ENCODE measurements around the gene COL18A1. TPM values are rescaled to one million over a fixed set of nuclear protein-coding genes. Genes with fewer than 3 reads are reported as not detected.

Gene COL18A1
- total RNA-seq, 1 donor from 2014 or later: 52.6 TPM

GRCh38 chr21:45546636-45547544, 141.9 kb downstream of the COL18A1 start:
- Histone ChIP-seq H3K27me3 (no peaks in the 10 kb centered on the region), H3K9me3 (ENCODE audit: low read depth) (no peaks in the 10 kb centered on the region), H3K4me3 (no peak overlapping the region), H3K79me2 (ENCODE audit: low read depth) (peaks cover under 1% of the 10 kb centered on the region), H3K27ac (no peak overlapping the region), H3K9ac (no peak overlapping the region), H3K4me2 (no peak overlapping the region), H3F3A (ENCODE audit: low read depth) (no peaks in the 10 kb centered on the region), H4K20me1 (ENCODE audit: low read depth) (no peaks in the 10 kb centered on the region), H3K4me1 (peaks cover 15% of the 10 kb centered on the region), H2AFZ (replicated peaks) (no peak overlapping the region), H3K36me3 (no peaks in the 10 kb centered on the region)
- Mint-ChIP-seq H3K27ac (no peak overlapping the region), H3K4me1 (peaks cover 19% of the 10 kb centered on the region), H3K9me3 (no peaks in the 10 kb centered on the region), H3K36me3 (no peaks in the 10 kb centered on the region), H3K27me3 (ENCODE audit: insufficient read depth, low read depth) (peaks cover 15% of the 10 kb centered on the region), H3K4me3 (no peak overlapping the region)
- no peak for DNase-seq (ENCODE audit: low spot score)
- no peak for TF ChIP-seq EZH2 (IDR thresholded peaks at IDR 0.05)
- TF ChIP-seq, protein P1, sequence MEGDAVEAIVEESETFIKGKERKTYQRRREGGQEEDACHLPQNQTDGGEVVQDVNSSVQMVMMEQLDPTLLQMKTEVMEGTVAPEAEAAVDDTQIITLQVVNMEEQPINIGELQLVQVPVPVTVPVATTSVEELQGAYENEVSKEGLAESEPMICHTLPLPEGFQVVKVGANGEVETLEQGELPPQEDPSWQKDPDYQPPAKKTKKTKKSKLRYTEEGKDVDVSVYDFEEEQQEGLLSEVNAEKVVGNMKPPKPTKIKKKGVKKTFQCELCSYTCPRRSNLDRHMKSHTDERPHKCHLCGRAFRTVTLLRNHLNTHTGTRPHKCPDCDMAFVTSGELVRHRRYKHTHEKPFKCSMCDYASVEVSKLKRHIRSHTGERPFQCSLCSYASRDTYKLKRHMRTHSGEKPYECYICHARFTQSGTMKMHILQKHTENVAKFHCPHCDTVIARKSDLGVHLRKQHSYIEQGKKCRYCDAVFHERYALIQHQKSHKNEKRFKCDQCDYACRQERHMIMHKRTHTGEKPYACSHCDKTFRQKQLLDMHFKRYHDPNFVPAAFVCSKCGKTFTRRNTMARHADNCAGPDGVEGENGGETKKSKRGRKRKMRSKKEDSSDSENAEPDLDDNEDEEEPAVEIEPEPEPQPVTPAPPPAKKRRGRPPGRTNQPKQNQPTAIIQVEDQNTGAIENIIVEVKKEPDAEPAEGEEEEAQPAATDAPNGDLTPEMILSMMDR (IDR thresholded peaks at IDR 0.05): no peak
- no peak for TF ChIP-seq EZH2phosphoT487 (IDR thresholded peaks at IDR 0.05)

DNA sequence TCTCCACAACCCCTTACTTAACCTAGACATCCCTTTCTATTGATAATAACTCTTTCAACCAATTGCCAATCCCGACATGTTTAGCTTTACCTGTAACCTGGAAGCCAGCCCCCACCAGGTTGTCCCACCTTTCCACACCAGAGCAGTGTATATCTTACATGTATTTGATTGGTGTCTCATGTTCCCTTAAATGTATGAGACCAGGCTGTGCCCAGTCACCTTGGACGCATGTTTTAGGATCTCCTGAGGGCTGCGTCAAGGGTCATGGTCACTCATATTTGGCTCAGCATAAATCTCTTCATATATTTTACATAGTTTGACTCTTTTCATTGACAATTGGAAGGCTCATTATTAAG, 142.6 kb downstream of the COL18A1 start:
- DNase-seq (ENCODE audit: low spot score): no peak
- Histone ChIP-seq H3K9ac (no peak overlapping the region), H3K9me3 (ENCODE audit: low read depth) (no peaks in the 10 kb centered on the region), H4K20me1 (ENCODE audit: low read depth) (no peaks in the 10 kb centered on the region), H2AFZ (replicated peaks) (no peak overlapping the region), H3K36me3 (no peaks in the 10 kb centered on the region), H3K4me2 (no peak overlapping the region), H3K4me3 (no peak overlapping the region), H3K79me2 (ENCODE audit: low read depth) (no peaks in the 10 kb centered on the region), H3K27ac (no peak overlapping the region), H3K4me1 (peaks cover 15% of the 10 kb centered on the region), H3F3A (ENCODE audit: low read depth) (no peaks in the 10 kb centered on the region), H3K27me3 (no peaks in the 10 kb centered on the region)
- no peak overlapping the region for H3K4me3 Mint-ChIP-seq
- H3K27me3 Mint-ChIP-seq (ENCODE audit: insufficient read depth, low read depth): peaks cover 15% of the 10 kb centered on the region
- H3K27ac Mint-ChIP-seq: no peak overlapping the region
- no peaks in the 10 kb centered on the region for H3K9me3 Mint-ChIP-seq
- peaks cover 21% of the 10 kb centered on the region for H3K4me1 Mint-ChIP-seq
- no peaks in the 10 kb centered on the region for H3K36me3 Mint-ChIP-seq
- TF ChIP-seq, protein P1 (IDR thresholded peaks at IDR 0.05): no peak
- TF ChIP-seq EZH2 (IDR thresholded peaks at IDR 0.05) (no peak), EZH2phosphoT487 (IDR thresholded peaks at IDR 0.05) (no peak)

DNA sequence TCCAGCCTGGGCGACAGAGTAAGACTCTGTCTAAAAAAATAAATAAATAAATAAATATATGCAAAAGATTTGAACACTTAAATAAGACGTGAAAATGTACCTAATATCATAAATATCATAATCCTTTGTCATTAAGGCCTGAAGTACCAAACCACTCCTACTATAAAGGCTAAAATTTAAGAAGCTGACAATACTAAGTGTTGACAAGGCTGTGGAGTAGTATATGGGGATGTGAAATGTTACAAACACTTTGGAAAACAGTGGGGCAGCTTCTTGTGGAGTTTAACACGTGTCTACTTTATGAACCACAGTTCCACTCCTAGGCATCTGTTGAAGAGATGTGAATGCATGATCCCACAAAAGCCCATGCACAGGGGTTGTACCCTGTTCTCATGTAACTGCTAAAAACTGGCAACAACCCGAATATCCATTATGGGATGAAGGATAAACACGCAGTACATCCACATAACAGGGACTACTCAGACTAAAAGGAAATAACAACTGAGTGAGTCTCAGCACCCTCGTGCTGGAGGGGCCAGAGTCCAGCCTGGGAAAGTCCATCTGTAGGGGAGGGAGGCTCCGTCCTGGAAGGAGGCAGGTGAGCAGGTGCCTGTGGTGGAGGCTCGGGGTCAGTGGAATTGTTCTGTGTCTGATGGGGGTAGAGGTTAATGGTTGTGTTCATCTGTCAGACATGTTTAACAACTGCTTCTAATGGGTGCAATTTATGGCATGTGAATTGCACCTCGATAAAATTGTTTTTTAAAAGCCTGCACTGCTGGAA, 143.9 kb downstream of the COL18A1 start:
- no peak for TF ChIP-seq EZH2 (IDR thresholded peaks at IDR 0.05)
- TF ChIP-seq, protein P1 (IDR thresholded peaks at IDR 0.05): no peak
- TF ChIP-seq EZH2phosphoT487 (IDR thresholded peaks at IDR 0.05): no peak
- no peaks in the 10 kb centered on the region for H3K27me3 ChIP-seq
- no peak overlapping the region for H3K4me3 ChIP-seq
- H3K9ac ChIP-seq: no peak overlapping the region
- peaks cover 20% of the 10 kb centered on the region for H3K4me1 Mint-ChIP-seq
- DNase-seq (ENCODE audit: low spot score): no peak
- H3K4me1 ChIP-seq: peaks cover 3% of the 10 kb centered on the region
- no peaks in the 10 kb centered on the region for H3K9me3 ChIP-seq (ENCODE audit: low read depth)
- H3K4me2 ChIP-seq: no peak overlapping the region
- peak overlapping the region; percentile 25 for H3K27ac Mint-ChIP-seq
- H3K27ac ChIP-seq: no peak overlapping the region
- no peaks in the 10 kb centered on the region for H3K36me3 Mint-ChIP-seq
- H3K36me3 ChIP-seq: no peaks in the 10 kb centered on the region
- no peaks in the 10 kb centered on the region for H3K79me2 ChIP-seq (ENCODE audit: low read depth)
- no peak overlapping the region for H2AFZ ChIP-seq (replicated peaks)
- no peaks in the 10 kb centered on the region for H3K9me3 Mint-ChIP-seq
- no peaks in the 10 kb centered on the region for H3F3A ChIP-seq (ENCODE audit: low read depth)
- H3K4me3 Mint-ChIP-seq: peak overlapping the region; percentile 46
- H3K27me3 Mint-ChIP-seq (ENCODE audit: insufficient read depth, low read depth): peaks cover 15% of the 10 kb centered on the region
- no peaks in the 10 kb centered on the region for H4K20me1 ChIP-seq (ENCODE audit: low read depth)
